HUES48 (cell line): Measurements from ENCODE around the gene NAA20.

Experiments used
- H3K27ac ChIP-seq: one replicate; pipeline ENCODE4 v1.7.0; 2013; ENCODE audit warnings: low read depth, low read length, inconsistent platforms
- H3K27me3 ChIP-seq: 2 replicates; pipeline ENCODE4 v1.6.1; 2013; ENCODE audit warnings: mild to moderate bottlenecking, low read length; ENCODE audit not compliant: control insufficient read depth, insufficient read depth
- H3K36me3 ChIP-seq: 2 replicates; pipeline ENCODE4 v1.6.1; 2013; ENCODE audit warnings: low read length; ENCODE audit not compliant: control insufficient read depth, insufficient read depth
- H3K4me1 ChIP-seq: 2 replicates; pipeline ENCODE4 v1.6.1; 2013; ENCODE audit warnings: mild to moderate bottlenecking, low read length; ENCODE audit not compliant: control insufficient read depth, insufficient read depth
- H3K4me3 ChIP-seq: 2 replicates; pipeline ENCODE4 v1.5.1; 2013; ENCODE audit warnings: mild to moderate bottlenecking, low read depth, low read length
- H3K9ac ChIP-seq: 2 replicates; pipeline ENCODE4 v1.6.1; 2013; ENCODE audit warnings: mild to moderate bottlenecking, low read depth, low read length, moderate library complexity
- H3K9me3 ChIP-seq: 2 replicates; pipeline ENCODE4 v1.6.1; 2013; ENCODE audit warnings: low read length; ENCODE audit not compliant: control insufficient read depth, insufficient read depth

Gene NAA20

GRCh38 chr20:20076297-20077065, 59.3 kb downstream of the NAA20 start:
- H3K4me1 ChIP-seq = peaks cover 25% of the 10 kb centered on the region
- no peaks in the 10 kb centered on the region for H3K9me3 ChIP-seq
- H3K27me3 ChIP-seq = no peaks in the 10 kb centered on the region
- H3K27ac ChIP-seq = no peak overlapping the region
- H3K4me3 ChIP-seq = no peak overlapping the region
- H3K36me3 ChIP-seq = no peaks in the 10 kb centered on the region
- no peak overlapping the region for H3K9ac ChIP-seq

- Histone ChIP-seq H3K9me3 (no peaks in the 10 kb centered on the region), H3K27me3 (no peaks in the 10 kb centered on the region), H3K4me1 (peaks cover 25% of the 10 kb centered on the region), H3K4me3 (no peak overlapping the region; the same call in 1 of the 2 replicates), H3K27ac (no peak overlapping the region), H3K9ac (no peak overlapping the region), H3K36me3 (no peaks in the 10 kb centered on the region)
These were observed 60.9 kb downstream of the NAA20 start for GRCh38 chr20:20078041-20078440.

DNA sequence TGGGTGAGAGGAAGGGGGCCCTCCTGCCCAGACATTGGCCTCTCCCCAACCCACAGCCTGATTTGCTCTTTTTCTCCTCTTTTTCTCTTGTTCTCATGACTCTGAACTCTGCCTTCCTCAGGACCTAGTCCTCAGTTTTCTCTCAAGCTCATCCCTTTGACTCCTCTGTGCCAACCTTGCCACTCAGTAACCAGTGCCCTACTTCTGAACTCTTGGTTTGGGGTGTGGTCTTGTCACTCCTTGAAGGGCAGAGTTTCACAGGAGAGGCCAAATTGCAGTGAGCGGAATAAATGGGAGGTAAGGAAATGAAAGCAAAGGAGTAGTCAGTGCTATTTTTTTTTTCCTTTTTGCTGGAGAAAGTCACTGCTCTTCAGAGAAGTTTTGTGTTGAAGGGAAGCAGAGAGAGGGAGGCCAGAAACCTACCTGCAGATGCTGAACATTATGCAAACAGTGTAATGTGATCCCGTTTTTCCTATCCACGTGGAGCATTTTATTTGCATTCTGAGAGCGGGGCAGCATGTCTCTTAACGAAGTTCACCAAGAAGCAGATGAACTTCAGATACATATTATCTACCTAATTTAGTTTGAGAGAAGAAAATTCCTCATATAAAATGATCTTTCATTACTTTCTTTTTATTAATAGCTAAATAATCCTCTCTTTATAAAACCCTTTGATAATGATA, 62.1 kb downstream of the NAA20 start:
- Histone ChIP-seq H3K9me3 (no peaks in the 10 kb centered on the region), H3K4me3 (no peak overlapping the region), H3K36me3 (no peaks in the 10 kb centered on the region), H3K9ac (no peak overlapping the region), H3K4me1 (peaks cover 25% of the 10 kb centered on the region), H3K27ac (no peak overlapping the region), H3K27me3 (no peaks in the 10 kb centered on the region)
